GM12878 (cell line): ENCODE results near the gene TLK2. TPM values are rescaled to one million over a fixed set of nuclear protein-coding genes. Genes with fewer than 3 reads are reported as not detected.

Source experiments
- ATAC-seq: fragments of 200-7000 bp; cut with Tn5 transposase; 3 replicates; pipeline ENCODE4 v1.9.1; 2020; ENCODE audit warnings: mild to moderate bottlenecking, moderate library complexity
- BruUV-seq: library from RNA; stranded (reverse); fragments of 400-500 nt; replicated peaks from 2 replicates; lab custom pipeline; 2021; lab: Mats Ljungman, UMichigan
- CTCF ChIA-PET: fragments of 300-600 bp; sonication (Branson Sonifier 250); formaldehyde crosslinking; extraction: SDS; loops from one replicate; lab custom pipeline; 2021; ENCODE audit warnings: inconsistent platforms; lab: Yijun Ruan, JAX
- POLR2A ChIA-PET: fragments of 350-600 bp; formaldehyde crosslinking; extraction: SDS; loops from one replicate; lab custom pipeline; 2021; ENCODE audit warnings: inconsistent platforms; lab: Charles Lee
- RAD21 ChIA-PET: fragments of 300-600 bp; sonication (Branson Sonifier 250); formaldehyde crosslinking; loops from one replicate; lab custom pipeline; 2023; ENCODE audit warnings: antibody characterized with exemption; ENCODE audit not compliant: unreplicated experiment; lab: Charles Lee
- SMC1A ChIA-PET: fragments of 300-600 bp; sonication (Branson Sonifier 250); formaldehyde crosslinking; loops from one replicate; lab custom pipeline; 2023; ENCODE audit not compliant: unreplicated experiment, uncharacterized antibody; lab: Charles Lee
- DNase-seq: peaks from one replicate; pipeline ENCODE4 v3.0.0-alpha.2; 2011; ENCODE audit warnings: low read depth, low spot score
- FAIRE-seq: peaks from 3 replicates; lab custom pipeline; 2011; peaks lifted over from hg19 to GRCh38; lab: Jason Lieb, UNC
- H2AFZ ChIP-seq: 2 replicates; pipeline ENCODE4 v1.6.0; 2011; ENCODE audit warnings: low read depth, low read length, control low read depth; ENCODE audit not compliant: control insufficient read depth
- H3K27ac ChIP-seq: 2 replicates; pipeline ENCODE4 v1.5.1; 2011; ENCODE audit warnings: control low read depth; ENCODE audit not compliant: control insufficient read depth, insufficient read depth
- H3K27me3 ChIP-seq, 2 experiments: replicated peaks in 1 of 2; 2 replicates each; pipeline versions ENCODE4 v1.6.0 to v1.6.1; 2011; ENCODE audit warnings: low read length in 1 of 2; ENCODE audit not compliant: control insufficient read depth in 2 of 2, insufficient read depth in 2 of 2
- H3K36me3 ChIP-seq, 2 experiments: 2 replicates each; pipeline ENCODE4 v1.5.1; 2011; ENCODE audit warnings: low read length in 1 of 2; ENCODE audit not compliant: control insufficient read depth in 2 of 2, insufficient read depth in 2 of 2
- H3K4me1 ChIP-seq: 2 replicates; pipeline ENCODE4 v1.6.1; 2011; ENCODE audit warnings: mild to moderate bottlenecking, low read length, moderate library complexity, mixed read lengths; ENCODE audit not compliant: control insufficient read depth, insufficient read depth
- H3K4me2 ChIP-seq: 2 replicates; pipeline ENCODE4 v1.6.0; 2011; ENCODE audit warnings: control low read depth; ENCODE audit not compliant: control insufficient read depth, insufficient read depth
- H3K4me3 ChIP-seq: fragments of 200-600 bp; sonication (generic); 2 replicates; pipeline ENCODE4 v1.5.1; 2016
- H3K79me2 ChIP-seq: 2 replicates; pipeline ENCODE4 v1.6.0; 2011; ENCODE audit warnings: low read length; ENCODE audit not compliant: control insufficient read depth, insufficient read depth
- H3K9ac ChIP-seq: 2 replicates; pipeline ENCODE4 v1.8.0; 2011; ENCODE audit warnings: low read length, control low read depth, mixed read lengths; ENCODE audit not compliant: control insufficient read depth, insufficient read depth
- H3K9me3 ChIP-seq: replicated peaks from 3 replicates; pipeline ENCODE4 v1.5.1; 2011; ENCODE audit warnings: mild to moderate bottlenecking, low read length; ENCODE audit not compliant: control insufficient read depth, insufficient read depth
- H4K20me1 ChIP-seq: 2 replicates; pipeline ENCODE4 v1.6.0; 2011; ENCODE audit not compliant: control insufficient read depth, insufficient read depth
- ASH2L ChIP-seq: fragments of 300-600, 200-600 bp; sonication (generic); IDR thresholded peaks from 2 replicates; pipeline ENCODE4 v1.6.1; 2017; ENCODE audit warnings: low read depth, mild to moderate bottlenecking, borderline replicate concordance
- BRCA1 ChIP-seq: IDR thresholded peaks from 2 replicates; pipeline ENCODE4 v1.6.1; 2011; ENCODE audit warnings: low read depth, low read length, improper control_type of control experiment
- EGR1 ChIP-seq, 2 experiments: IDR thresholded peaks; 1 replicate in 1 of 2; 2 replicates in 1 of 2; pipeline ENCODE4 v1.6.1; 2011 to 2012; ENCODE audit warnings: low read depth in 2 of 2, low read length in 2 of 2, borderline replicate concordance in 1 of 2, mild to moderate bottlenecking in 1 of 2, moderate library complexity in 1 of 2
- HCFC1 ChIP-seq: fragments of 150-350 bp; IDR thresholded peaks from 2 replicates; pipeline ENCODE4 v1.6.1; 2014; ENCODE audit warnings: low read length
- KDM1A ChIP-seq: fragments of 200-600 bp; sonication (generic); IDR thresholded peaks from 2 replicates; pipeline ENCODE4 v1.6.1; 2016; ENCODE audit warnings: borderline replicate concordance
- MEF2B ChIP-seq: fragments of 450-650 bp; IDR thresholded peaks from 2 replicates; pipeline ENCODE4 v1.6.1; 2018; ENCODE audit warnings: mild to moderate bottlenecking, moderate library complexity; ENCODE audit not compliant: partially characterized antibody, poor library complexity, severe bottlenecking
- NFIC ChIP-seq: IDR thresholded peaks from 2 replicates; pipeline ENCODE4 v1.6.1; 2012; ENCODE audit warnings: low read depth, mild to moderate bottlenecking, inconsistent platforms, low read length, moderate library complexity
- NFXL1 ChIP-seq: fragments of 450-650 bp; IDR thresholded peaks from 2 replicates; pipeline ENCODE4 v1.6.1; 2017; ENCODE audit warnings: antibody characterized with exemption, mild to moderate bottlenecking, borderline replicate concordance
- RB1 ChIP-seq: fragments of 450-650 bp; formaldehyde crosslinking; IDR thresholded peaks from 2 replicates; pipeline ENCODE4 v1.6.1; 2017; ENCODE audit warnings: mild to moderate bottlenecking, borderline replicate concordance
- WGBS: methylation state at CpG from one replicate; pipeline ENCODE4 v1.1.6; 2016; ENCODE audit warnings: low lambda C conversion rate; ENCODE audit not compliant: insufficient replicate concordance, insufficient coverage; ENCODE audit errors: missing lambda C conversion rate; 5-methylcytosine and 5-hydroxymethylcytosine counted together
- in situ Hi-C: fragments of 300-500 bp; cut with MboI; formaldehyde crosslinking; loops from 9 replicates; pipeline ENCODE4 v1.14.3; 2018; ENCODE audit warnings: mixed read lengths
- intact Hi-C: fragments of 100-400 bp; cut with micrococcal nuclease; formaldehyde crosslinking; loops from one replicate; pipeline ENCODE4 v1.14.2; 2022; ENCODE audit not compliant: unreplicated experiment
- polyA plus RNA-seq, 11 experiments: library from polyadenylated mRNA; depleted of rRNA in 4 of 11; unstranded in 6 of 11; stranded (reverse) in 5 of 11; fragments of >200 nt; fragmentation: Nextera tagmentation in 4 of 11; fragmentation: Illumina TruSeq in 1 of 11; extraction: Ambion mirVana in 4 of 11; extraction: Trizol in 1 of 11; gene quantifications; 1 replicate in 1 of 11; 2 replicates in 10 of 11; pipeline versions ENCODE4 v1.2.1 to v1.2.3, GENCODE V29; 2011 to 2016; ENCODE audit warnings: inconsistent platforms in 2 of 11, missing spikeins in 2 of 11, low read depth in 1 of 11
- total RNA-seq, 4 experiments: library from RNA; depleted of rRNA in 3 of 4; stranded (reverse); fragments of >200 nt in 3 of 4; fragmentation: Illumina TruSeq in 1 of 4; extraction: Trizol in 1 of 4; gene quantifications; 2 replicates each; pipeline versions ENCODE4 v1.2.1 to v1.2.3, GENCODE V29; 2013 to 2021
- TF ChIP-seq, protein P1 (sequence below): fragments of 450-650 bp; formaldehyde crosslinking; IDR thresholded peaks from 2 replicates; pipeline ENCODE4 v1.4.0; 2020; ENCODE audit warnings: mild to moderate bottlenecking, moderate library complexity
- TF ChIP-seq, protein P2 (sequence below): fragments of 450-650 bp; IDR thresholded peaks from 2 replicates; pipeline ENCODE4 v1.6.1; 2017; ENCODE audit warnings: mild to moderate bottlenecking

The TLK2 gene
- total and polyA plus RNA-seq, 10 of the 15 experiments (the other 5 are each of a cell fraction or from before 2014, with no cell fraction given), result 12.1 to 51.2 (median 27.5) TPM

GRCh38 chr17:62641951-62642350 lies 163.3 kb downstream of the TLK2 start:
- Histone ChIP-seq H3K27ac (no peak overlapping the region), H3K4me2 (no peak overlapping the region), H3K4me1 (no peaks in the 10 kb centered on the region), H3K27me3 (no peaks in the 10 kb centered on the region), H3K4me3 (no peak overlapping the region), H3K36me3 (no peaks in the 10 kb centered on the region), H3K79me2 (no peaks in the 10 kb centered on the region), H2AFZ (no peak overlapping the region), H4K20me1 (no peaks in the 10 kb centered on the region), H3K9ac (no peak overlapping the region), H3K9me3 (no peaks in the 10 kb centered on the region)
- ChIA-PET RAD21 (interaction anchor here (1.0 kb wide), 1 partner anchor 220 kb away, joined by 3 read pairs; no protein-coding TSS in a partner anchor), POLR2A (no interaction called here), SMC1A (no interaction called here), CTCF (no interaction called here)
- no peak for ATAC-seq
- intact Hi-C loops (no loop called here), in situ Hi-C loops (no loop called here)
- no peak for DNase-seq
- WGBS, result 69% methylated on average over 6 of the region's 6 CpGs
- TF ChIP-seq NFXL1 (no peak), MEF2B (no peak), ASH2L (no peak), EGR1 (IDR thresholded peaks at IDR 0.05; ENCODE audit: borderline replicate concordance in 1 of 2, low read depth in 2 of 2, low read length in 2 of 2) (no peak), BRCA1 (no peak), NFIC (no peak), RB1 (no peak), HCFC1 (no peak), KDM1A (no peak)
- TF ChIP-seq, protein P1, sequence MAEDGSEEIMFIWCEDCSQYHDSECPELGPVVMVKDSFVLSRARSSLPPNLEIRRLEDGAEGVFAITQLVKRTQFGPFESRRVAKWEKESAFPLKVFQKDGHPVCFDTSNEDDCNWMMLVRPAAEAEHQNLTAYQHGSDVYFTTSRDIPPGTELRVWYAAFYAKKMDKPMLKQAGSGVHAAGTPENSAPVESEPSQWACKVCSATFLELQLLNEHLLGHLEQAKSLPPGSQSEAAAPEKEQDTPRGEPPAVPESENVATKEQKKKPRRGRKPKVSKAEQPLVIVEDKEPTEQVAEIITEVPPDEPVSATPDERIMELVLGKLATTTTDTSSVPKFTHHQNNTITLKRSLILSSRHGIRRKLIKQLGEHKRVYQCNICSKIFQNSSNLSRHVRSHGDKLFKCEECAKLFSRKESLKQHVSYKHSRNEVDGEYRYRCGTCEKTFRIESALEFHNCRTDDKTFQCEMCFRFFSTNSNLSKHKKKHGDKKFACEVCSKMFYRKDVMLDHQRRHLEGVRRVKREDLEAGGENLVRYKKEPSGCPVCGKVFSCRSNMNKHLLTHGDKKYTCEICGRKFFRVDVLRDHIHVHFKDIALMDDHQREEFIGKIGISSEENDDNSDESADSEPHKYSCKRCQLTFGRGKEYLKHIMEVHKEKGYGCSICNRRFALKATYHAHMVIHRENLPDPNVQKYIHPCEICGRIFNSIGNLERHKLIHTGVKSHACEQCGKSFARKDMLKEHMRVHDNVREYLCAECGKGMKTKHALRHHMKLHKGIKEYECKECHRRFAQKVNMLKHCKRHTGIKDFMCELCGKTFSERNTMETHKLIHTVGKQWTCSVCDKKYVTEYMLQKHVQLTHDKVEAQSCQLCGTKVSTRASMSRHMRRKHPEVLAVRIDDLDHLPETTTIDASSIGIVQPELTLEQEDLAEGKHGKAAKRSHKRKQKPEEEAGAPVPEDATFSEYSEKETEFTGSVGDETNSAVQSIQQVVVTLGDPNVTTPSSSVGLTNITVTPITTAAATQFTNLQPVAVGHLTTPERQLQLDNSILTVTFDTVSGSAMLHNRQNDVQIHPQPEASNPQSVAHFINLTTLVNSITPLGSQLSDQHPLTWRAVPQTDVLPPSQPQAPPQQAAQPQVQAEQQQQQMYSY (CRISPR knock-in tag), result no peak
- TF ChIP-seq, protein P2, sequence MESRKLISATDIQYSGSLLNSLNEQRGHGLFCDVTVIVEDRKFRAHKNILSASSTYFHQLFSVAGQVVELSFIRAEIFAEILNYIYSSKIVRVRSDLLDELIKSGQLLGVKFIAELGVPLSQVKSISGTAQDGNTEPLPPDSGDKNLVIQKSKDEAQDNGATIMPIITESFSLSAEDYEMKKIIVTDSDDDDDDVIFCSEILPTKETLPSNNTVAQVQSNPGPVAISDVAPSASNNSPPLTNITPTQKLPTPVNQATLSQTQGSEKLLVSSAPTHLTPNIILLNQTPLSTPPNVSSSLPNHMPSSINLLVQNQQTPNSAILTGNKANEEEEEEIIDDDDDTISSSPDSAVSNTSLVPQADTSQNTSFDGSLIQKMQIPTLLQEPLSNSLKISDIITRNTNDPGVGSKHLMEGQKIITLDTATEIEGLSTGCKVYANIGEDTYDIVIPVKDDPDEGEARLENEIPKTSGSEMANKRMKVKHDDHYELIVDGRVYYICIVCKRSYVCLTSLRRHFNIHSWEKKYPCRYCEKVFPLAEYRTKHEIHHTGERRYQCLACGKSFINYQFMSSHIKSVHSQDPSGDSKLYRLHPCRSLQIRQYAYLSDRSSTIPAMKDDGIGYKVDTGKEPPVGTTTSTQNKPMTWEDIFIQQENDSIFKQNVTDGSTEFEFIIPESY, result no peak
- BruUV-seq, result no TSS peak
- no peak for FAIRE-seq
